Measurements from ENCODE around the gene SLC15A2.

DNA sequence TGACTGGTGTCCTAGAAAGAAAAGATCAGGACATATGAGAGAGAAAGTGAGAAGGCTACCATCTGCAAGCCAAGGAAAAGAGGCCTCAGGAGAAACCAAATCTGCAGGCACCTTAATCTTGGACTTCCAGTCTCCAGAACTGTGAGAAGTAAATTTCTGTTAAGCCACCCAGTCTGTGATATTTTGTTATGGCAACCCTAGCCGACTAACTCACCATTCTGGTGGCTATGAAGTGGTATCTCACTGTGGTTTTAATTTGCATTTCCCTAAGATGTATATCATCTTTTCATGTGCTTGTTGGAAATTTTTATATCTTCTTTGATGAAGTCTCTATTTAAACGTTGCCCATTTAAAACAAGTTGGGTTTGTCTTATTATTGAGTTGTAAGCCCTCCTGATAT is 87.3 kb downstream of the SLC15A2 start:
- TF ChIP-seq CTCF (conservative IDR thresholded peaks at IDR 0.05; ENCODE audit: low read depth, low read length): no peak
- no peak for TF ChIP-seq EZH2 (IDR thresholded peaks at IDR 0.05; ENCODE audit: borderline replicate concordance, low read depth, low read length, poor library complexity, severe bottlenecking)

Data from A673 (cell line).